Measurements from ENCODE around the gene ADAM33.

Gene ADAM33

DNA sequence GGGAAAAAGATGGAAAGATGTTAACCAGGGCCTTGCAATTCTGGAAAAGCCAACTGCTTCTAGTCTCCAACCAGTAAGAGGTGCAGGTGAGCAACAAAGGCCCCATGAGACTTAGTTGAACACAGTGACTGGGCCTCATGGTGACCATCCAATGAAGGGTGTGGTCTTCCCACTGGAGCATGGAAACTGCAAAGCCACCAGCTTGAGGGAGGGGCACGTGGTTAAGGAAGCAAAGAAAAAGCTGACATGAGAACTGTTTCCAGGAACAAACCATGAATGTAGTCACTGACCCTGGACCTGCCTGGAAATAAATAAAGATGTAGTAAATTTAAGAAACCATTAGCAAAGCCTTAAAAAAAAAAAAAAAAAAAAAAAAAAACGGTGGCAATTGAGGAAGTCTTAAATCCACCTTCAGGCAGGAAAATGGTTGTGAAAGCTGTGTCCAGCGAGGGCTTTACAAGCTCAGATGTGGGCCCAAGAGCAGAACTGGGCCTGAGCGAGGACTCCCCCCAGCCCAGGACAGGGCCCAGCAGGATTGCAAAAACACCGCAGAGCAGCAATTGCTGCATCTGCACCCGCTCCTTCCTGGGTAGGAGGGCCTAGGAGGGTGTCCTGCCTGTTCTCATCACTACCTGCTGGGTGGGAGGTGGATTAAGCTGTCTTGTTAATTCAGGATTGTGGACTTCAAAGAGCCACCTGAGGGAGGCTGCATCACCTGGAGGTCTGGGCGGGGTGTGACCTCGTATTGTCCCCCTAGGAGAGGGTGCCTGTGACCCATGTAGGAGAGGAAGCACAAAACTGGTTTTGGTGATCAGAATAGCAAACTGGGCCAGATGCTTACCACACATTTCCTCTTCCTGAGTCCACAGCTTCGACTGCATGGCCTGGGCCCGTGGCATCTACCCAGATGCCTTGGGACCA lies 28.9 kb downstream of the ADAM33 start:
- intact Hi-C loops (cut with DNase I) = no loop called here
- DNase-seq = peak in 2 of 10 donors; percentile 5 to 66

DNA sequence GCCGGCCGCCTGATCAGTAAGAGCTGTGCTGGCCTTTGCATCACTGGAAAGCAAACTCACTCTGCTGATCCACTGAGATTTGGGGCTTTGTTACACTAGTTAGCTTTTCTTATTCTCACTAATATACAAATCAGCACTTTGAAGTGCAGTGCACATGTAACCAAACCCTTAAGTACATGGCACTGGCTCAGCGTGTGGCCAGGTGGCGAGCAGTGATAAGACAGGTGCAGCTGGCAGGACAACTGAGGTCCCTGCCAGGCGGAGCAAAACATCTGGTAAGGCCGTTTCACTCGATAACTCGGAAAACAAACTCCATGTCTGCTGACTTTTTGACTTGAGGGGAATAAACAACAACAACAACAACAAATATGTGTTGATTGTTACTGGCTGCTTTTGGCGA lies 29.6 kb downstream of the ADAM33 start:
- peak in 1 of 10 donors; percentile 49 for DNase-seq
- intact Hi-C loops (cut with DNase I) = no loop called here

DNA sequence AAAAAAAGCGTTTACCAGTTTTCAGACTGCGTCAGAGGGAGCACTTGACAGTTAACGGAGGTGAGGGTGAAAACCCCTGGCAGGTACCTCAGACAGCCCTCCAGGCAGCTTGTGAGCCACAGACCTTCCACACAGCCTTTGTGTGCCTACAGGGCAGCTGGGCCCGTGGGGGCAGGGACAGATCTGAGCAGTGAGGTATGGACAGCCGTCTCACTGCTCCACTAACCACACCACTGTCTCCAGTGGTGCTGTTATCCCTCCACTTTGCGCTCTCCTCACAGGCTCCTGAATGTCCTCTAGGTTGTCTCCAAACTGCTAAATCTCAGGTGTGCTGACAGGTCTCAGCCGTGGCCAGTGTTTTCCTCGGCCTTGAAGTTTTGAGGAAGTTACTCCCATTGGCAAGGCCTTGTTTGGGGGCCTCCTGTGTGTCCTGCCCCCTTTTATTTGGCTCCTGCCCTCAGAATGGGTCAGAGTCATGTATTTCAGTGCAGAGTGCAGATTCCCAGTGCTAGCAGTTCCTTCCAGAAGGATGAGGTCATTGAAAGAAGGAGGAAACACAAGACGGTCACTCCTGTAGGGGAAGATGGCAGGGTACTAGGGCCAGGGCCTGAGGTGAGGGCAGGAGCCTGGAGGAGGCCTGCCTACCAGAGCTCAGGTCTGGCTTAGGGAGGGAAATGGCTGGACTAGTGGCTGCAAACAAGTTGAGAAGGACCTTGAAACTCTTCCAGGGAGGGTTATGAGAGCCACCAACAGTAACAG lies 30.4 kb downstream of the ADAM33 start:
- intact Hi-C loops (cut with DNase I) = no loop called here
- DNase-seq = peak in 2 of 10 donors; percentile 2 to 57

DNA sequence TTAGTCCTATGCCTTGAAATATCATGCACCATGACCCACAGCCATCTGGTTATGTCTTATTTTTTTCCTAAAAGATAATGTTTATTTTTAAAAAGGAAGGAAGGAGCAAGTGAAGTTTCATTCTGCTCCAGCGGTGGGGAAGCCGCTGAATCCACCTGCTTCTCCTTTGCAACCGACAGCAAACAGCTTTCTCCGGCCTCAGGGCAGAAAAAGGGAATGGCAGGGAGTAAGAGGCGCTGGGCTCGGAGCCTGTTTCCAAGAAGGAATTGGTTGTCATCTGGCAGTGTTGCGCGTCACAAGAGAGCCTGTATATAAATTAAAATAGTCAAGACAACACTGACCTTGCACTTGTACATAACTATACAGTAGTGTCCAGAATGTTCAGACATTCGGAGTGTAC lies 32.9 kb downstream of the ADAM33 start:
- intact Hi-C loops (cut with DNase I) = no loop called here
- DNase-seq = peak in 2 of 10 donors; percentile 6 to 76

DNA sequence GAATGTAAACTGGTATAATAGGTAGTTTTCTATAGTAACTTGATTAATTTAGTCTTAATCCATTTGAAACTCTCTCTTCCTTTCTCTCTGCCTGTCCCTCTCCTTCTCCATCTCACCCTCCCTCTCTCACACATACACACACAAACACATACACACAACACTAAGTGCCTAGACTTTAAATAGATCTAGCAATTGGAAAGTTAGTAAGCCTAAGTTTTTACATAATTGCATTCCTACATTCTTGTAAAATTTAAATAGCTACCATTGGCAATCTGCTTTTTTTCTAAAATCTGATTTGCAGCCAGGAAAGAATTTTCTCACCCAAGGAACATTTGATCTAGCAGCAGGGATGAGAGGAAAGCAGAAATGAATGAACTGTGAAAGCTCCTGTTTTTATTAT lies 34.3 kb downstream of the ADAM33 start:
- intact Hi-C loops (cut with DNase I) = no loop called here
- DNase-seq = no peak

DNA sequence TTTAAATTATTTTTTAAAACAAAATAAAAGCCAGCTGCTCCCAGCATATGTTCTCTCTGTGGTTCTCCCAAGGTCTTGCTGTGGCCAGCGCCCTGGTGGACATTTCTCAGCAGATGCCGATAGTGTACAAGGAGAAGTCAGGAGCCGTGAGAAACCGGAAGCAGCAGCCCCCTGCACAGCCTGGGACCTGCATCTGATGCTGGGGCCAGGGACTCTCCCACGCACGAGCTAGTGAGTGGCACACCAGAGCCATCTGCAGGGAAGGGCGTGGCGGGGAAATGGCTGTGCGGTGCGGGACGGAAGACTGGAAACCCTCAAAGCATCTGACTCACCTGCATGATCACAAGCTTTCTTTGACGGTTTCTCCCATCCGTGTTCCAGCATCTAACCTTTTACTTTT lies 35.2 kb downstream of the ADAM33 start:
- intact Hi-C loops (cut with DNase I) = no loop called here
- peak in 1 of 10 donors; percentile 81 for DNase-seq

DNA sequence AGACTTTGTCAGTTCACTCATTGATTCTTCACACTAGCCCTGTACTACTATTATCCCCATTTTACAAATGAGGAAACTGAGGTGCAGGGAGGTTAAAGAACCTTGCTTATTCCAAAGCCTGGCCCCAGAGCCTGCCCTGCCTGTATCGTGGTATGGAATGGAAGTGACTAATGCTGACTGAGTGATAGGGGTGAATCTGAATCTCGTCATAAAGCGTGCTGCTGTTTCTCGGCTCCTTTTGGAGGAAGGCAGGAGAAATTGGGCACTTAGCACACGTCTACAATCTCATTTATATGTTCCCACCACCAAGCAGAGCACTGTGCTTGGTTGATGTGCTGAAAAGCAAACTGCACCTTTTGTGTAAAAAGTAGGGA lies 35.8 kb downstream of the ADAM33 start:
- intact Hi-C loops (cut with DNase I) = no loop called here
- no peak for DNase-seq

DNA sequence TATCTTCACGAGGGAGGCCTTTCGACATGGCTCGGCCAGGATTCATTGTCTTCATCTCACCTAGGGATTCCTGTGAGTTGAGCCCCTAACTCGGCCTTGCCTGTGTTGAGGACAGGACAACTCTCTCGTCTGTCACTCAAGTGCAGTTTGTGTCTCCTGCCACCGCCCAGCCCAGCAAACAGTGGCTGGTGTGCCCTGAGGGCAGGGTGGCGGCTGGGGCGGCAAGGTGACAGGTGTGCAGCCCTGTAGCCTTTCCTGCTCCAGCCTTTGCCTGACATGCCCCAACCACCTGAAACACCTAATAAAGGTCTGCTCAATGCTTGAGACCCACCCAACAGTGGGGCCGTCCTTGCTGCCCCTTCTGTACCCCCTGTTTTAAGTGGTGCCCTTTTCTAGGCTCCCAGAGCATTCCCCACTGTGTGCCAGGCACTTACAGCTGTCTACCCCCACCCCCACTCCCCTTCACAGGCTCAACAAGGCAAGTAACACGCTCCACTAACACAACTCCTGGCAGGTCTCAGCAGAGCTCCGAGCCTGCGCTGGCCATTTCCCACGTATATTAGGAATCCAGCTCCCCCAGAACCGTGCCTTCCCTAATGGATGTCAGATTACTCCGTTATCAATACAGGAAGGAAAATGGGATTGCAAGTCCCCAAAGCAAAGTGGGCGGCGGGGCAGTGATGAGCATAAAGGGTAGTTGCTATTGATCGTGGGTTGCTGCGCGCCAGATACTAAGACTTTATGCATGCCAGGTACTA lies 36.3 kb downstream of the ADAM33 start:
- peak in 2 of 10 donors; percentile 2 to 51 for DNase-seq
- intact Hi-C loops (cut with DNase I) = no loop called here

DNA sequence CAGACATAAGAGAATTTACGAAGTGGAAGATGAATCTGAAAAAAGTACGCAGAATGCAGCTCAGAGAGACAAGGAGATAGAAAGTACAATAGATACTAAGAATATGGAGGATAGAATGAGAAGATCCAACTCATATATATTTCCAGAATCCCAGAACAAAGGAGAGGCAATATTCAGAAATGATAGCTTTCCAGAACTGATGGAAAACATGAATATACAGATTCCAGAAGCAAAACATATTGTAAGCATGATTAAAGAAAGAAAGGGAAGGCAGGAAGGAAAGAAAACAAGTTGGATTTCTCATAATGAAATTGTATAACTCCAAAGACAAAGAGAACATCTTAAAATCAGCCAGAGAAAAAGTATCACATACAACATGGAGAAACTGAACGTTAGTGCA lies 41.6 kb downstream of the ADAM33 start:
- no peak for DNase-seq
- intact Hi-C loops (cut with DNase I) = no loop called here

DNA sequence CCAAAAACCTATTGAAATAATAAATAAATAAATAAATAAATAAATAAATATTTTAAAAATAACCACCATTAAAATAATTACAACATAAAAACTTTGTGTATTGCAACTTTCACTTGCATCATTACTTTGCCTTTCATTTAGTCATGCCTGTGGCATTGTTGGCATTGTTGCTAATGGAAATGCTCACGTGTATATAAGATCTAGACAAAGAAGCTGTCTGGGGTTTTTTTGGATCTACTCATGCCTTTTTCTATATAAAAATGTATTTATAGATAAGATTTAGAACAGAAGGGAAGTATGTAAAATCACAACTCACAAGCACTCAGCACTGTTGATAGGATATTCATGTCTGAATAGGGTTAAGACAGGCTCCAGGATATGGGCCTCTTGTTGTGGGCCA lies 46.5 kb downstream of the ADAM33 start:
- intact Hi-C loops (cut with DNase I) = no loop called here
- DNase-seq = no peak

DNA sequence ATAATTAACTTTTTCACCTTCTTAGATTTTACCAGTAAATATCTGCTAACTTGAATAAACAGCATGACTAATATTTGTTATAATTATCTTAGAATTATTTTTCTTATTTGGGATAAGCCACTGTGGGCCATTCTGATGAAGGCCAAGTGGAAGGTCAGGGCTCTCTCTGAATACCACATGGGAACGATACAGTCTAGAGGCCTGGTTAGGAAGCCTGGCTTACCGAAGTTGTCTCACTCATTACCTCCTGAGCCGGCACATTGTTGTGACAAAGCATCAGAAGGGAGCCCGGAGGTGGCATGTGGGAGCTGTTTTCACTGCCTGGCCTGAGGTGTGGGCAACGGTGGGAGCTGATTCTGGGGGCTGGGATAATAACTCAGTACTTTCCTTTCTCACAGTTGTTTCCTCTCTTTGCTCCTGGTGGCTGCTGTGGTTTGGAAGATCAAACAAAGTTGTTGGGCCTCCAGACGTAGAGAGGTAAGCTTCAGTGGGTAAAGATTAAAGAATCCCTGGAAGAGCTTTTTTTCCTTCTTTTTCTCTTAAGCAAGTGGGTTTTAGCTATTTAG lies 47.8 kb downstream of the ADAM33 start:
- DNase-seq = no peak
- intact Hi-C loops (cut with DNase I) = no loop called here

DNA sequence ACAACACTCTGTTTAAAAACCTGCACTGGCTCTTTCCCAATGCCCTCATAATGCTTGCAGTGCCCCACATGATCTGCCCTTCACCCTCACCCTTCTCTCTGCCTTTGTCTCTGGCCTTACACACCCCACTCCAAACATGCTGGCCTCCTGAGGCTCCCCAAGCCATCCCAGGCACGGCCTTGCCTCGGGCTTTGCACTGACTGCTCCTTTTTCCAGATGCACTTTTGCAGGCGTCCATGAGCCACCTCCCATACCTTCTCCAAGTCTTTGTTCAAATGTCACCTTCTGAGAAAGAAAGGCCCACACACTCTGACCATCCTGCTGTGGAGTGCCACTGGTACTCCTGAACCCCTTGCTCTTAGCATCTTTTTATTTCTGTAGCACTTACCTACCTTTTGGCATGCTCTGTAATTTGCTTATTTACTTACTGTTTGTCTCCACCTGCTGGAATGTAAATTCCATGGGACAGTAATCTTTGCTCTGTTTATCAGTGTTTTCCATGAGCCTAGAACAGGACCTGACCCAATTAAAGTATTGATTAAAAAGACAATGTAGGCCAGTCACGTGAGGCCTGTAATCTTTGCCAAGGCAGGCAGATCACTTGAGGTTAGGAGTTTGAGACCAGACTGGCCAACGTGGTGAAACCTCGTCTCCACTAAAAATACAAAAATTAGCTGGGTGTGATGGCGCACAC lies 49.4 kb downstream of the ADAM33 start:
- no peak for DNase-seq
- intact Hi-C loops (cut with DNase I) = no loop called here

DNA sequence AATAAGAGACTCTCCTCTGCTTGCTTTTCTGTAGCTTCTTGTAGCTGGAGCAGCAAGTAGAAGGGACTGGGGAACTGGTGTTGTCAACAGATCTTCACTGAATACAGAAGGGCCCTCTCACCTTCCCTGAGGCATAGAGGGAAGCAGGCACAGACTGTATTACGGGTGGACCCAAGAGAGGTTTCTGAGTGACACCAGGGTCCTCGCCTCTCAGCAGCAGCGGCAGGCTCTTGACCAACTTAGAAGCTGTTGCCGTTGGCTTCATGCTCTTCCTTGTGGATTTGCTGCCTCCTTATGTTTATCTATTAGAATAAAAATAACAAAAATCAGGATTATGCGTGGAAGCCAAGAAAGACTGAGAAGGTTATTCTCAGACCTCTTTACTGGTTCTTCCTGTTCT lies 50.3 kb downstream of the ADAM33 start:
- no peak for DNase-seq
- intact Hi-C loops (cut with DNase I) = no loop called here

DNA sequence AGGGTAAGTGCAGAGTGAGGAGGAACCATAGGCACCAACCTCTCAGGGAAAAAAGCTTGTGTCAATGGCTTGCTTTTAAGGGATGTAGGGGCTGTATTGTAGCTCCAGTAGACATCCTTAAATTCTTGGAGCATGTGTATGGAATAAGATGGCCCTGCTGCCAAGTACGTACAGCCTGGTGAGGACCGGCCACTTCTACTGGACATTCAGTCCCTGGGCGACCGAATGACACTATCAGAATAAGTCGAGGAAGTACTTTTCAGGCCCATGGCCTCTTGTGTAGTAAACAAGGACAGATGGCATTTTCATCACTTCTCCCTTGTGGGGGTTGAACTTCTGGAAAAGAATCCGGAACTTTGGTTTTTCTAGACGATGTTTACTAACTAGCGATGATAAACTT lies 51.4 kb downstream of the ADAM33 start:
- intact Hi-C loops (cut with DNase I) = no loop called here
- no peak for DNase-seq

DNA sequence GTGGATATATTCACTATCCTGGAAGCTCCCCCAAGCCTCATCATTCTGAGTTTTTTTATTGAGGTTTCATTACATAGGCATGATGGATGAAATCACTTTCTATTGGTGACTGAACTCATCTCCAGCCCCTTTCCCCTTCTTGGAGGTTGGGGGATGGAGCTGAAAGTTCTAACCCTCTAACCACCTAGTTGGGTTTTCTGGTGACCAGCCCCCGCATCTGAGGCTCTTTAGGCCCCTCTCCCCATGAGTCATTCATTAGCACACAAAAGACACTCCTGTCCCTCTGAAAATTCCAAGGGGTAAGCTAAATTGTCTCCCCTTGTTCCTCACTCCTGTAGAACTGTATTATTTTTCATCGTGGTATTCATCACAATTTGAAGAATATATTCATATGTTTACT lies 51.9 kb downstream of the ADAM33 start:
- intact Hi-C loops (cut with DNase I) = no loop called here

DNA sequence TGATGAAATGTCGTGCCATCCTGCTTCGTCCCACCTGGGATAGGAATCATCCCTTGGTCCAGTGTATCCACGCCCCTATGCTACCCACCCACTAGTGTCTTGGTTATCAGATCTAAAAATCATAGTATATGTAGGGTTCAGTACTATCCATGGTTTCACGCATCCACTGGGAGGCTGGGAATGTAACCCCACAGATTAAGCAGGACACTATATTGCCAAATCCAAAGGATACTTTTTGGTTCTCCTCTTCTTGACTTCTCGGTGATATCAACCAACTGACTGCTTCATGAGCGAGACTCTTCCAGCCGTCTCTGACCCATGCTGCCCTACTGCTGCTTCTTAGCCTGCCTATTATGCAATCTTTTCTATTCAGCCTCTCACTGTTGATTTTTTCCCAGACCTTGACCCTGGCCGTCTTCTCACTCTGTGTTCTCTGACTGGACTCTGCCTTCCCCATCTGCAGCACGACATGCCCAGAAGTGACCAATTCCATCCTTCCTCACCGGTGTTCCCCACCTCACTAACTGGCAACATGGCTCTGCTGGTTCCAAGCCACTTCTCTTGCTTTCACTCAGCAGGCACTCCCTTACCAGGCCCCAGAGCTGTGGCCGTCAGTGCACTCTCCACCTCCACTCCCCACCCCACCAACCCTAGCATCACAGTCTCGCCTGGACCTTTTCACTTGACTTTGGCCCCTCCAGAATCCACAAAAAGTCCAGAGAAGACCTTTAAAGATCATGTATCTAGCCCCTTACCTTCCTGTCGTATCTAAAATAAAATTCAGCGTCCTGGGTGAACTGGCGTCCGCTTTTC lies 53.1 kb downstream of the ADAM33 start:
- DNase-seq = no peak
- intact Hi-C loops (cut with DNase I) = no loop called here

More for the DNA sequence above, 51.9 kb downstream of the ADAM33 start:
- DNase-seq = no peak

DNA sequence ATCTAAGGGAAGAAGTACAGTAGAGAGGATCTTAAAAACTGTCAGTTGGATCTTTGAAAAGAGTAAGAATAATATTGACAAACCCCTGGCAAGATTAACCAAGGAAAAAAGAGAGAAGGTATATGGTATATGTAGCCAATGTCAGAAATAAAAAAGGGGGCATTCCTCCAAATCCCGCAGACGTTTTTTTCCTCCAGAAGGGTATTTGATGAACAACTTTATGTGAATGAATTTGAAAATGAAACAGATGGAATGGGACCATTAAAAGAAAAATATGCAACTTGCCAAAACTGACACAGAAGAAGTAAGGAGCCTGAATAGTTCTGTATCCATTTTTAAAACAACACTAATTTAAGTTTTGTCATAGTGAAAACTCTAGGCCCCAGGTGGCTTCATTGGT lies 54.3 kb downstream of the ADAM33 start:
- intact Hi-C loops (cut with DNase I) = no loop called here
- no peak for DNase-seq

DNA sequence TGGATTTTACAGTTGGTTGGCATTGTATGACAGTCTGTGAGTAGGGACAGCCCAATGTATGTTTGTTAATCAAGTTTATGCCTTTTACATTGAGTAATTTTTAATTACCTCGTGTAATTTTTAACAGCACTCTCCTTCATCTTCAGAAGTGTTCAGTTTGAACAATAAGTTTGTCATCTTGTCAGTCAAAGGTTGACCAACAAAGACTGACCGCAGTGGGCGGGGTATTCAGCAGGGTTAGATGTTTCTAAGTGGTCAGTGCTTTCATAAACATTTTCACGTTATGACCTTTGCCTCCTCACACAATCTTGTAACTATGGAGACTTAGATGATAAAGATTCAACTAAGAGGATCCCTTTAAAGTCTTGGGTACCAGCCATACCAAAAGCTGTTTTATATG lies 59.4 kb downstream of the ADAM33 start:
- no peak for DNase-seq
- intact Hi-C loops (cut with DNase I) = no loop called here

DNA sequence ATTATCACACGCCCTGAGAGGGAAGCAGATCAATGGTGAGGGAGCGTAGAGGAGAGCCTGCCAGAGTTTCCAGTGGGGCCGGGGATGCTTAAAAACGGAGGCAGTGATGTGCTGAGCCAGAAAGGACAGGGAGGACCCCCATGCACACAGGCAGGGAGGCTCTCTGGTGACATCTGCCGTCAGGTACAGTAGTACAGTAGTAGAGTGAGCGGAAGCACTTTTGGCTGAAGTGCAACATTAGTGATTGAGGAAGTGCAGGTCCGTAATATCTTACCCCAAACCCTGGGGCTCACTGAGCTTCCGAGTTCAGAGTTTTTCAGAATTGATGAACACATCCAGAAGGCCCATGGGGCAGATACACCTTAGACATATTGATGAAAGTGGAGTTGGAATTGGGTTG lies 60.7 kb downstream of the ADAM33 start:
- intact Hi-C loops (cut with DNase I) = no loop called here
- no peak for DNase-seq

Data from posterior cingulate gyrus (tissue), 11 donors.